Measurements from ENCODE around the gene CAMK1D. TPM values are rescaled to one million over a fixed set of nuclear protein-coding genes. Genes with fewer than 3 reads are reported as not detected.

Gene CAMK1D
- total and polyA plus RNA-seq, 10 of the 15 experiments (the other 5 are each of a cell fraction or from before 2014, with no cell fraction given), result 2.1 to 35.5 (median 14.7) TPM

GRCh38 chr10:12355384-12355783 lies 6.0 kb downstream of the CAMK1D start (continued):
- TF ChIP-seq ZBTB40 (IDR thresholded peaks at IDR 0.05; ENCODE audit: borderline replicate concordance) (no peak), JUNB (IDR thresholded peaks at IDR 0.05) (peak; percentile 50), IKZF2 (IDR thresholded peaks at IDR 0.05) (no peak), ATF2 (IDR thresholded peaks at IDR 0.05; ENCODE audit: low read length) (peak; percentile 78), ZBTB4 (CRISPR knock-in tag; IDR thresholded peaks at IDR 0.05) (no peak), NR2C1 (IDR thresholded peaks at IDR 0.05) (no peak), ZSCAN29 (IDR thresholded peaks at IDR 0.05) (no peak), BCL11A (IDR thresholded peaks at IDR 0.05; ENCODE audit: low read depth, low read length) (0 out of 2 replicates have a peak, but pooled peaks have one; percentile 9), TCF3 (IDR thresholded peaks at IDR 0.05; ENCODE audit: borderline replicate concordance, insufficient read depth, low read depth, low read length) (no peak), BCL3 (IDR thresholded peaks at IDR 0.05; ENCODE audit: borderline replicate concordance, insufficient read depth, low read depth, low read length, poor library complexity, severe bottlenecking) (peak; percentile 86), FOS (IDR thresholded peaks at IDR 0.05; ENCODE audit: borderline replicate concordance, extremely low read depth, insufficient read length) (no peak), HCFC1 (IDR thresholded peaks at IDR 0.05; ENCODE audit: low read length) (no peak), EP300 (IDR thresholded peaks at IDR 0.05; ENCODE audit: borderline replicate concordance in 1 of 2, control insufficient read depth in 1 of 2, low read depth in 2 of 2, low read length in 2 of 2) (peak in 1 of 2 experiments; percentile 8; a peak in 1 of 4 replicates)
- TF ChIP-seq, protein P1, sequence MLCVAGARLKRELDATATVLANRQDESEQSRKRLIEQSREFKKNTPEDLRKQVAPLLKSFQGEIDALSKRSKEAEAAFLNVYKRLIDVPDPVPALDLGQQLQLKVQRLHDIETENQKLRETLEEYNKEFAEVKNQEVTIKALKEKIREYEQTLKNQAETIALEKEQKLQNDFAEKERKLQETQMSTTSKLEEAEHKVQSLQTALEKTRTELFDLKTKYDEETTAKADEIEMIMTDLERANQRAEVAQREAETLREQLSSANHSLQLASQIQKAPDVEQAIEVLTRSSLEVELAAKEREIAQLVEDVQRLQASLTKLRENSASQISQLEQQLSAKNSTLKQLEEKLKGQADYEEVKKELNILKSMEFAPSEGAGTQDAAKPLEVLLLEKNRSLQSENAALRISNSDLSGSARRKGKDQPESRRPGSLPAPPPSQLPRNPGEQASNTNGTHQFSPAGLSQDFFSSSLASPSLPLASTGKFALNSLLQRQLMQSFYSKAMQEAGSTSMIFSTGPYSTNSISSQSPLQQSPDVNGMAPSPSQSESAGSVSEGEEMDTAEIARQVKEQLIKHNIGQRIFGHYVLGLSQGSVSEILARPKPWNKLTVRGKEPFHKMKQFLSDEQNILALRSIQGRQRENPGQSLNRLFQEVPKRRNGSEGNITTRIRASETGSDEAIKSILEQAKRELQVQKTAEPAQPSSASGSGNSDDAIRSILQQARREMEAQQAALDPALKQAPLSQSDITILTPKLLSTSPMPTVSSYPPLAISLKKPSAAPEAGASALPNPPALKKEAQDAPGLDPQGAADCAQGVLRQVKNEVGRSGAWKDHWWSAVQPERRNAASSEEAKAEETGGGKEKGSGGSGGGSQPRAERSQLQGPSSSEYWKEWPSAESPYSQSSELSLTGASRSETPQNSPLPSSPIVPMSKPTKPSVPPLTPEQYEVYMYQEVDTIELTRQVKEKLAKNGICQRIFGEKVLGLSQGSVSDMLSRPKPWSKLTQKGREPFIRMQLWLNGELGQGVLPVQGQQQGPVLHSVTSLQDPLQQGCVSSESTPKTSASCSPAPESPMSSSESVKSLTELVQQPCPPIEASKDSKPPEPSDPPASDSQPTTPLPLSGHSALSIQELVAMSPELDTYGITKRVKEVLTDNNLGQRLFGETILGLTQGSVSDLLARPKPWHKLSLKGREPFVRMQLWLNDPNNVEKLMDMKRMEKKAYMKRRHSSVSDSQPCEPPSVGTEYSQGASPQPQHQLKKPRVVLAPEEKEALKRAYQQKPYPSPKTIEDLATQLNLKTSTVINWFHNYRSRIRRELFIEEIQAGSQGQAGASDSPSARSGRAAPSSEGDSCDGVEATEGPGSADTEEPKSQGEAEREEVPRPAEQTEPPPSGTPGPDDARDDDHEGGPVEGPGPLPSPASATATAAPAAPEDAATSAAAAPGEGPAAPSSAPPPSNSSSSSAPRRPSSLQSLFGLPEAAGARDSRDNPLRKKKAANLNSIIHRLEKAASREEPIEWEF (IDR thresholded peaks at IDR 0.05; ENCODE audit: insufficient replicate concordance, low read depth, low read length), result no peak

Measured in GM12878 (cell line).